ENCODE measurements around the gene RAB2B. TPM values are rescaled to one million over a fixed set of nuclear protein-coding genes. Genes with fewer than 3 reads are reported as not detected.

The RAB2B gene
- total RNA-seq, 1 donor from 2014 or later, result 39.5 TPM

DNA sequence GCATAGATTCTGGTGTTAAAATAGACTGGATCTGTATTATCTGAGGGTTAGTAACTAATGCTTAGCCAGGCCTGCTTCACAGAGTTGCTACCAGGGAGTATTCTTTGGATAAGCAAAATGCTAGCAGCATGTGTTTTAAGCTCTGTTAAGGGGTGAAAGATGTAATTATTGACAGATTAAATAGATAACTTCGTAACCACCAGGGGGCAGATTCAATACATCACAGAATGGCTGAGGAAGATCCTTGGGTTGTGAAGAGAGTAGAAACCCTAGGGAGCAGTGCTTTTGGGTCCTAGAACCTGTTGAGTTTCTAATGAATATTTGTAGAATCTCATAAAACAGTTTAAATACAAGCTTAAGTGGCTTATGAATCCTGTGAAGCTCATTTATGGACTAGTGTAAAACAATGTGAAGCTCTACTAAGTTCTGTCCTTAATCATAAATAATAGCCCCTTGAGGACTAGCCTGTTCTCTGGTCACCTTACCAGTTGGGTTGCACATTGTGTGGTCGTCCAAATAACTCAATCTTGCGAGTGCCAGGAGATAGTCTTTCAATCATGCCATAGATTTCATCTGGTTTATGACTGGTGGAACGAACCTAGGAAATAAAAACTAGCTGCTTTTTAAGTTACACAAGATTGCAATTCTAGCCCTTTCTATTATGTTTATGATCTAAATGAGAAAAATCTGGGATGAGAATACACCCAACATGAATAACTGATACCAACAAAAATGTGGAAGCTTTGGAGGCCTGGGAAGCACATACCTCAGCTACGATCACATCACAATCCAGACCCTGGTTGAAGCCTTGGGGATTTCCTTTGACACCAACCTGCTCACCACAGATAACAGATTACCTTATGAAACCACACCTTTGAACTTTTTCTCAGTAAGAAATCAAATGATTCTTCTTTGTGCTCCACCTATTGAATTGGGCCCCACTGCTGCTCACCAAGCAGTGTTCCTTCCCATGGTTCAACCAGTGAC lies 22.1 kb upstream of the RAB2B start:
- no peak overlapping the region for H3K4me3 Mint-ChIP-seq
- no peaks in the 10 kb centered on the region for H3K27me3 Mint-ChIP-seq (ENCODE audit: low read depth)
- H3K9me3 Mint-ChIP-seq, result no peaks in the 10 kb centered on the region
- peaks cover 54% of the 10 kb centered on the region for H3K36me3 Mint-ChIP-seq
- TF ChIP-seq, protein P1, sequence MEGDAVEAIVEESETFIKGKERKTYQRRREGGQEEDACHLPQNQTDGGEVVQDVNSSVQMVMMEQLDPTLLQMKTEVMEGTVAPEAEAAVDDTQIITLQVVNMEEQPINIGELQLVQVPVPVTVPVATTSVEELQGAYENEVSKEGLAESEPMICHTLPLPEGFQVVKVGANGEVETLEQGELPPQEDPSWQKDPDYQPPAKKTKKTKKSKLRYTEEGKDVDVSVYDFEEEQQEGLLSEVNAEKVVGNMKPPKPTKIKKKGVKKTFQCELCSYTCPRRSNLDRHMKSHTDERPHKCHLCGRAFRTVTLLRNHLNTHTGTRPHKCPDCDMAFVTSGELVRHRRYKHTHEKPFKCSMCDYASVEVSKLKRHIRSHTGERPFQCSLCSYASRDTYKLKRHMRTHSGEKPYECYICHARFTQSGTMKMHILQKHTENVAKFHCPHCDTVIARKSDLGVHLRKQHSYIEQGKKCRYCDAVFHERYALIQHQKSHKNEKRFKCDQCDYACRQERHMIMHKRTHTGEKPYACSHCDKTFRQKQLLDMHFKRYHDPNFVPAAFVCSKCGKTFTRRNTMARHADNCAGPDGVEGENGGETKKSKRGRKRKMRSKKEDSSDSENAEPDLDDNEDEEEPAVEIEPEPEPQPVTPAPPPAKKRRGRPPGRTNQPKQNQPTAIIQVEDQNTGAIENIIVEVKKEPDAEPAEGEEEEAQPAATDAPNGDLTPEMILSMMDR (IDR thresholded peaks at IDR 0.05; ENCODE audit: unreplicated experiment), result peak; percentile 71
- H3K4me1 Mint-ChIP-seq, result no peaks in the 10 kb centered on the region
- peak overlapping the region; percentile 76 for H3K27ac Mint-ChIP-seq
- no peak for DNase-seq (ENCODE audit: low spot score in 2 of 2, unreplicated experiment in 2 of 2)

DNA sequence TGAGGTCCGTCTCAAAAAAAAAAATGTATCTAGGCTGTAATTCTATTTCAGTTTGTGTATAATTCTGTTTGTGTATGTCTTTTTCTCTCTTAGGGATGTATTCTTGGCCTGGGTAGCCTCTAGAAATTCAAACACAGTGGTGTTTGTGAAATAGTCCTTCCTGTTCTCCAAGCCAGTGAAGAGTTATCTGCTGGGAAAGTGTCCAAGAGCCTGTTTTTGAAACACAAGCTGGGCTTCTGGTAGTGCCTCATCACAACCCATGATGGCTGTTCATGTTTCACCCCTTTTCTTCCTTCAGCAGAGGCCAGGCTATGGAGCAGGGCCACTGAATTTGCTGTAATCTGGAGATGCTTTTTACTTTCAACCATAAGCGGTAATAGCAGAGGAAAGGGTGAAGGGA lies 19.7 kb upstream of the RAB2B start:
- peaks cover 55% of the 10 kb centered on the region for H3K36me3 Mint-ChIP-seq
- peak overlapping the region; percentile 11 for H3K27ac Mint-ChIP-seq
- no peak overlapping the region for H3K4me3 Mint-ChIP-seq
- no peaks in the 10 kb centered on the region for H3K9me3 Mint-ChIP-seq
- H3K27me3 Mint-ChIP-seq (ENCODE audit: low read depth), result no peaks in the 10 kb centered on the region
- TF ChIP-seq, protein P1 (IDR thresholded peaks at IDR 0.05; ENCODE audit: unreplicated experiment), result no peak
- DNase-seq (ENCODE audit: low spot score in 2 of 2, unreplicated experiment in 2 of 2), result no peak
- no peaks in the 10 kb centered on the region for H3K4me1 Mint-ChIP-seq

DNA sequence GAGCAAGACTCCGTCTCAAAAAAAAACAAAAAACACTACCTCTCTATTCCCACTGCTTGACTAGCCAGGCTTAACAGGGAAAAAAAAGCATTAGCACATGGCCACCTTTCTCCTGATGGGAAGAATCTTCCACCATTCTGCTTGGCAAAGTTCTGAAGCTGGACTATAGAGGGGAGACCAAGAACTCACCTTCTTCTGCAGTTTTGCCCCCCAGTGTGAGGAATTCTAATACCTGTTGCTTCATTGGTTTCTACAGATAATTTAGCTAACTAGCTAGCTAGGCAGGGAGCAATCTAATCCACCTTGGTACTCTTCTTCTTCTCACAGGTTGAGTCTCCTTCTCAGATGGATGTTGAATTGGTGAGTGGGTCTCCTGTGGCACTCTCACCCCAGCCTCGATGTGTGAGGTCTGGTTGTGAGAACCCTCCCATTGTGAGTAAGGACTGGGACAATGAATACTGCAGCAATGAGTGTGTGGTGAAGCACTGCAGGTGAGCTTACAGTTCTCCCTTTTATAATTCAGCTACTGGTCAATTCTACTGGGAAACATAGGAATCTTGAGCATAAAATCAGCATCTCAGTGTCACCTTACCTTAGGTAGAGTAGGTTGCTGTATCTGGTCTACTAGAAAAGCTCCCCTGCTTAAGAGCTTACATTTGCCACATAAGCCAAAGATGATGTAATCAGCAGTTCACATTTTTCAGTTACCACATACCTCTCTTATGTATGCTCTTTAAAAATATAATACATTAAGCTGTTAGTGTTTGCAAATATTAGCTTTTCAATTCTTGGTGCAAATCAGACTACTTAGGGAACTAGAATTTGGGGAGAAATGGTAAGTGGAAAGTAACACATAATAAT lies 18.4 kb upstream of the RAB2B start:
- H3K27me3 Mint-ChIP-seq (ENCODE audit: low read depth), result no peaks in the 10 kb centered on the region
- TF ChIP-seq, protein P1 (IDR thresholded peaks at IDR 0.05; ENCODE audit: unreplicated experiment), result no peak
- no peak for DNase-seq (ENCODE audit: low spot score in 2 of 2, unreplicated experiment in 2 of 2)
- H3K9me3 Mint-ChIP-seq, result no peaks in the 10 kb centered on the region
- no peak overlapping the region for H3K4me3 Mint-ChIP-seq
- H3K4me1 Mint-ChIP-seq, result no peaks in the 10 kb centered on the region
- no peak overlapping the region for H3K27ac Mint-ChIP-seq
- H3K36me3 Mint-ChIP-seq, result peaks cover 53% of the 10 kb centered on the region

DNA sequence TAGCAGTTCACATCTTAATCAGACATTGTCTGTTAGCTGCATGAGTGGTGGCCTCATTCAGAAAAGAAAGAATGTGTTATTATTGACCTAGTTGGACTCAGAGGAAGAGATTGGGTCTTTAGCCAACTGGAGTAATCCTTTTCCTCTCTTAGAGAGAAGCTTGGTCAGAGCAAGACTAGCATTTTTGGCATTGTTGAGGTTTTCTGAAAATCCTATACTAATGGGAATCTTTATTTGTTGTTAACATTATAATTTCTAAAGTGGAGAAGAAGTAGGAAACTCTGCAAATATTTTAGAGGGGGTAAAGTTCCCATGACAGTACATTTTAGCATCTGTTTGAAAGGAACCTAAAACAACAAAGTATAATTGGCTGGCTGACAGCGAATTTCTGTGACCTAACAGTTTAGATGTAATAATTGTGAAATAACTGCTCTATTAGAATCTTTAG lies 9.9 kb upstream of the RAB2B start:
- H3K9me3 Mint-ChIP-seq, result no peaks in the 10 kb centered on the region
- no peak overlapping the region for H3K27ac Mint-ChIP-seq
- no peaks in the 10 kb centered on the region for H3K27me3 Mint-ChIP-seq (ENCODE audit: low read depth)
- TF ChIP-seq, protein P1 (IDR thresholded peaks at IDR 0.05; ENCODE audit: unreplicated experiment), result no peak
- H3K4me3 Mint-ChIP-seq, result no peak overlapping the region
- H3K36me3 Mint-ChIP-seq, result peaks cover 18% of the 10 kb centered on the region
- H3K4me1 Mint-ChIP-seq, result no peaks in the 10 kb centered on the region
- DNase-seq (ENCODE audit: low spot score in 2 of 2, unreplicated experiment in 2 of 2), result no peak

DNA sequence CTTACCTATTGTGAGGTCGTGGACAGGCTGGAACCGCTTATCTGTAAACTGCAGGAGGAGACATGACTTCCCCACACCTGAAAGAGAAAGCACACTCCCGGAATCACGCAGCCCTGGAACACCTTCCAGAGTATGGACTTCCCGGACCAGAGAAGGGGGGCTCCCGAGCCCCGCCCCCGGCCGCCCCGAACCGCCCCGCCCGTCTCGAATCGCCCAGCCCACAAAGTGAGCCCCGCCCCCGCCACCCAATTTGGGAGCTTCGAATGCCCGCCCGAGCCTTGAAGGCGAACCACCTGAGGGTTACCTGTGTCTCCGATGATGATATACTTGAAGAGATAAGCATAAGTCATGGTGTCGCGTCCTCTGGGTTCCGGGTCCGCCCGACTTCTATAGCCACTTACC lies 235 bp downstream of the RAB2B start:
- H3K4me1 Mint-ChIP-seq, result peaks cover 17% of the 10 kb centered on the region
- TF ChIP-seq, protein P1 (IDR thresholded peaks at IDR 0.05; ENCODE audit: unreplicated experiment), result no peak
- H3K9me3 Mint-ChIP-seq, result no peaks in the 10 kb centered on the region
- H3K27me3 Mint-ChIP-seq (ENCODE audit: low read depth), result no peaks in the 10 kb centered on the region
- H3K27ac Mint-ChIP-seq, result peak overlapping the region; percentile 99
- DNase-seq (ENCODE audit: low spot score in 2 of 2, unreplicated experiment in 2 of 2), result peak; percentile 77 to 81
- H3K4me3 Mint-ChIP-seq, result peak overlapping the region; percentile 100
- peaks cover 19% of the 10 kb centered on the region for H3K36me3 Mint-ChIP-seq
